GM19372 (cell line): ENCODE results near the gene CEBPA.

Source experiments
- ATAC-seq: cut with Tn5 transposase; IDR thresholded peaks from one replicate; pipeline ENCODE4 v1.9.1; 2021; ENCODE audit warnings: mild to moderate bottlenecking, low read depth, moderate library complexity; ENCODE audit not compliant: unreplicated experiment

CEBPA gene

DNA sequence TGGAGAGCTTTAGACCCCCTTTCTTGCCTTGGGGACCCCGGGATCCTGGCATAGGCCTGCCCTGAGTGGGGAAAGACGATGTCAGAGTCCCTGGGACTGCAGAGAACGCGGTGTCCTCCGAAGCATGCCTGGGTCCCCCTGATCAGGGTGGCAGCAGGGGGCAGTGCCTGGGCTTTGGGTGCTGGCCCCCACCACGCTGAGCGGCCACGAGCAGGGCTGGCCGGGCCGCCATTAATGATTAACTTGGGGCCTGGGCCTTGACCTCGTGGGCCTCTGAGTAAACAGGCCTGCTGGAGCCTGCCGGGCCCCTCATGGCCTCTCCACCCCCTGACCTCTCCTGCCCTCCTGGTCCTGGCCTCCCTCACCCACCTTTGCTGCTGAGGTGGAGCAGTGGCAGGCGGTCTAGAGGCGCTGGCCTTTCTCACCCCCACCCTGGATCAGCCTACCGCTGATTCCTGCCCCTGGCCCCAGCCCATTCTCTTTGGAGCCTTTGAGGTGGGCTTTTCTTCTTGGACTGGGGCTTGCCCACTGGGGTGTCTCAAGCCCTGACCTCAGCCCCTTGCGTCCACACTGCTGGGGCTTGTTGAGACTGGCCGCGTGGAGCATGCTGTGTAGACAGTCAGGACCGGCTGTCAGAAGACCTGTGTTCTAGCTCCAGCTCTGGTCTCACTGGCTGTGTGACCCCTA is 26.3 kb downstream of the CEBPA start:
- no peak for ATAC-seq

DNA sequence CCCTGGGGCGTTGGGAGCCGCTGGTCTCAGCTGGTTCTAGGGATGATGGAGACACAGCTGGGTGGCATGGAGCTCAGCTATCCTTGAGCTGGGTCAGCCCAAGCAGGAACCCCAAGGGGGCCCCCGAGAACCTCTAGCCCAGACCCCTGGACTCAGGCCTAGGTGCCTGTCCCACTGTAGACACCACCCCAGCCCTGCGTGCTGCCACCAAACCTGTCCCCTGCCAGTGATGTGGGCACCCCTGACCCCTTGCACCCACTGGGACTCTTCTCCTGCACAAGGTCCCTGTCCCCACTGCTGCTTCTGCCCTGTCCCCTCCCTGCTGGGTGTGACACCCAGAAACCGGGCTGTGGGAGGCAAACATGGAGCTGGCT is 26.8 kb downstream of the CEBPA start:
- no peak for ATAC-seq

GRCh38 chr19:33274663-33275558 is 27.4 kb downstream of the CEBPA start:
- no peak for ATAC-seq

GRCh38 chr19:33273881-33274662 is 28.3 kb downstream of the CEBPA start:
- no peak for ATAC-seq

GRCh38 chr19:33273065-33273736 is 29.1 kb downstream of the CEBPA start:
- ATAC-seq, result no peak

DNA sequence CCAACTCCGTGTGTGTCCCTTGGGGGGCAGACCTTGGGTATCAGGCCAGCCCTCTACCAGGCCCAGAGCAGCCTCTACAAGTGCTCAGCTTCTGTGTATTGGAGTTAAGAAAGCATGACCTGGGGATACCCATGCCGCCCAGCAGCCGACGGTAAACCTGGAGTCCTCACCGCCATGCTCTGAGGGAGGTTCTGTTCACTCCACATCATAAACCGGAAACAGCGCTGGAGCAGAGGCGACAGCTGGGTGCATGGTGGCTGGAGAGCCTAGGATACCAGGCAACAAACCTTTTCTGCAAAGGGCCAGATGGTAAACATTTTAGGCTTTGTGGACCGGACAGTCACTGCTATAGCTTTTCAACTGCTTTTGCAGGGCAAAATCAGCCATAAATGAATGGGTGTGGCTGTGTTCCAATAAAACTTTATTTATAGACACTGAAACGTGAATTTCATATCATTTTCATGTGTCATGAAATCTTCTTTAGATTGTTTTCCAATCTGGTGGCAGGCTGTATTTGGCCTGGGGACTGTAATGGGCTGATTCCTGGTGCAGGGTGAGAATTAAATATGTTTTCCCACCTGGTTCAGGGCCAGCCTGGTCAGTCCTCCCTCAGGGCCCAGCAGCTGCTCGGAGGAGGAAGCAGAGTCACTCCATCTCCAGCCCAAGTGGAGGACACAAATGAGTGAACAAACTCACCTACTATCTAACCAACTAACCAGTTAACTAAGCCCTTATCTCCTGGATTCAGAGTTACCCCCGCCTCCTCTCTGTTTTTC is 30.9 kb downstream of the CEBPA start:
- ATAC-seq, result no peak

DNA sequence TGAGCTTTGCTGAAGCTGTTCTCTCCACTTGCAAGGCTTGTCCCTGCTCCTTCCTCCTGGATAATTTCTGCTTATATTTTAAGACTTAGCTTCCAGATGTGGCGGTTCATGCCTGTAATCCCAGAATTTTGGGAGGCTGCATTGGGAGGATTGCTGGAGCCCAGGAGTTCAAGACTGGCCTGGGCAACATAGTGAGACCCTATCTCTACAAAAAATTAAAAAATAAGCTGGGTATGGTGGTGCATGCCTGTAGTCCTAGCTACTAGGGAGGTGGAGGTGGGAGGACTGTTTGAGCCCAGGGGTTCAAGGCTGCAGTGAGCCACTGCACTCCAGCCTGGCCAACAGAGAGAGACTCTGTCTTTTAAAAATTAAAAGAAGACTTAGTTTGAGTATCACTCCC is 31.6 kb downstream of the CEBPA start:
- no peak for ATAC-seq

GRCh38 chr19:33269016-33269415 is 33.3 kb downstream of the CEBPA start:
- no peak for ATAC-seq

DNA sequence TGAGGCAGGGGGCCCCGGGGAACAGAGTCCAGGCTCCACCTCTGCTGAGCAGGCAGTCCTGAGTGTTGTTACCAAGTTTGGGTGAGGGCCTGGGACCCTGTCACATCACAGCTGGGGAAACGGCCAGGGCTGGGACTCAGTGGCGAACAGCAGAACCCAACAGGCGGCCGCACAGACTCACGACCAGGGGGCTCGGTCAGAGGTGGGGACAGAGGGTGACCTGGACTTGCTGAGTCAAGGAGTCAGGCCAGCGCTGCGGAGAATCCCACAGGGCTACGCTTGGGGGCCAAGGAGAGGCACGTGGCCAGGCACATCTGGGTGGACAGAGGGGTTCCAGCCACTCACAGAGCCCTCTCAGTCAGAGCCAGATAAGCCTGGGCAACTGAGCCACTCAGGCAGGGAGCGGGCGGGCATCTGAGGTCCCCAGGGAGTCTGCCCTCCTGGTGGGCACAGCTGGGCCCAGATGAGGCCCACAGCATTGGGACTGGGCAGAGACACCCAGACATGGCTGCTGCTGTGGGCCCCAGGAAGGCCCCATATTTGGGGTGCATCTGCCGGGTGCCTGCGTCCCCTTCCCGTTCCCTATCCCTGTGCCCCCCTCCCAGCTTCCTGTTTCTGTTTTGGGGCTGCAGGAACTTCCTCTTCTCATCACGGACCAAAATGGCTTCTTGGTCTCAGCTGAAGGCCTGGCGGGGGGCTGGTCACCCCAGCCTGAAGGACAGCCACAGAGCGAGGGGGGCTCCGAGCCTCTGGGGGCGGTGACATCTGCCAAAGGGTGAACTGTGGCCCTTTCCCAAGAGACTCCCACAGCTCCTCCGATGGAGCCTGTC is 34.0 kb downstream of the CEBPA start:
- no peak for ATAC-seq

- no peak for ATAC-seq
These were observed 34.6 kb downstream of the CEBPA start for GRCh38 chr19:33267706-33268105.

DNA sequence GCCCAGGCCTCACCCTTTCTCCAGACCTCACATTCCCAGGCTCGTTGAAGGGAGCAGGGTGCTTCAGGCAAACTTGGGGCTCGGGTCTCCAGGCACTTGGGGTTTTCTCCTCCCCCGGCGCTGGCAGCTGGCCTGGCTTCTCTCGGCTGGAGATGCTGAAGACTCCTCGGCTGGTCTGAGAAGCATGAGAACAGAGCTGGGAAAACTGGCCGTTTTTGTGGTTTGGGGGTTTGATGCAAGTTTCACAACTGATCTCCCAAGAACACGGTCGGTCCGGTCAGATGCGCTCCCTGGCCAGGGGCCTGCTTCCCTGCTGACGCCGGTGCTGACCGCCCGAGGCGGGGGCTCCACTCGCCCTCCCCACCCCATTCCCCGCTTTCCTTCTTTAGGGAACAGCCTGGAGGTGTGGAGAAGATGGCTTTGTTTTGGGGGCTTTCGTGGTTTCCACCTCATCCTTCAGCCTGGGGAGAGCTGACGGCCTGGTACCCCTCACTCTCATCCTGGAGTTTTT is 35.3 kb downstream of the CEBPA start:
- no peak for ATAC-seq

DNA sequence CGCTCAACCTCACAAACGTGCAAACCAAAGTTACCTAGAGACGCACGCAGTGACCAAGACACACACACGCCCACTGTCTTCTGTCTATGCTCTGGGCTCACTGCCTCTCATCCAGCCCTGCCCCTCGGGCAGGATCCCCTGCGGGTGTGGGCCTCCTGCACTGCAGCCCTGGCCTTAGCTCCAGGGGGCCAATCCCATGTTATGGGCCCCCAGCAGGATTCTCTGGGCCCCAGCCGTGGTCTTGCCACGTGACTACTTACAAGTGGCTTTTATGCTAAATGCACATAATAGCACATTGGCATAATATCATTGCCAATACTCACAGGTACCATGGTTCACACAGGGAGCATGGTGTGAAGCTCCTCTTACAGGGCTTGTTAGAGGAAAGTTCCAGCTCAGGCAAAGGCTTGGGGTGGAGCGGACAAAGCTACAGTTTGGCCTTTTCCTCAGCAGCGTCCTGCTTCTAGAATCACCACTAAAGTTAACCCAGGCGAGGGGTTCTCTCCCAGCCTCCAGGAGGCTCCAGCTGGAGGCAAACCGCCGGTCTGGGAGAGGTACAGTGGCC is 37.4 kb downstream of the CEBPA start:
- no peak for ATAC-seq

GRCh38 chr19:33263325-33264023 is 38.9 kb downstream of the CEBPA start:
- no peak for ATAC-seq

GRCh38 chr19:33261511-33262189 is 40.7 kb downstream of the CEBPA start:
- no peak for ATAC-seq

GRCh38 chr19:33260628-33261418 is 41.5 kb downstream of the CEBPA start:
- no peak for ATAC-seq

DNA sequence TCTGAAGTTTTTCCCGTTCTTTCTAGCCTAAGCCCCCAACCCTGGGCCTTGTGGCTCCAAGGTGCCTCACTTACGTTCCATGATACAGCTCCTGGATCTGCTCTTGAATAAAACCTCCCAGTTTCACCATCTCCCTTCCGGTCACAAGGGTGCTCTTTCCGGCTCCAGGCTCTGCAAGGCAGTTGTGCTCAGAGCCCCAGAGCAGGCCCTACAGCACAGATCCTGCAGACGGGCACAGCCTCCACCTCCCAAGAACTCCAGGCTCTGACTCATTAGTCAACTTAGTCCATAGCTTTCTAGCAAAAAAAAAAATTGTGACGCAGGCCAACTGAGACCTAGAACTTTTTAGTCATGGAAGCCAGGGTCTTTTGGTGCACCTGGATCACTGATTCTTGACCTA is 42.8 kb downstream of the CEBPA start:
- no peak for ATAC-seq

DNA sequence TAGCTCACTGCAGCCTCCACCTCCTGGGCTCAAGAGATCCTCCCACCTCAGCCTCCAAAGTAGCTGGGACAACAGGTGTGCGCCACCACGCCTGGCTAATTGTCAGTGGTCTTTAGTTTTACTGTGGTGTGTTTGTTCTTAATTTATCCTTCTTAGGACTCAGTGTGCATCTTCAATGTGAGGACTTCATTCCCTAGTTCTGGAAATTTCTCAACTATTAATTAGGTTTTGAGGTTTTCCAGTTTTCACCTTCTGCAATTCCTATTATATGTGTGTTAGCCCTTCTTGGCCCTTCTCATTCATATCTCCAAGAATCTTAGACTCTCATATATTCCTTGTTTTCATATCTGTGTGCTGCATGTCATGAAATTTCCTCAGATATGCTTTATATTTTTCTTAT is 44.5 kb downstream of the CEBPA start:
- no peak for ATAC-seq
